GM13977 (cell line): Measurements from ENCODE around the gene IGSF21.

Source experiments
- DNase-seq: peaks from one replicate; pipeline ENCODE4 v3.0.0; 2012; ENCODE audit warnings: low spot score
- CTCF ChIP-seq: IDR thresholded peaks from 2 replicates; pipeline ENCODE4 v1.5.1; 2012; ENCODE audit warnings: mild to moderate bottlenecking, control low read depth; ENCODE audit not compliant: insufficient read depth; ENCODE audit errors: extremely low read depth, missing control alignments
- in situ Hi-C: fragments of 300-500 bp; cut with MboI; formaldehyde crosslinking; loops from one replicate; pipeline ENCODE4 v1.12.0; 2022; ENCODE audit warnings: low sequenced_read_pairs, low pct_unique_long_range_greater_than_20kb, mixed read lengths, inconsistent platforms; ENCODE audit not compliant: unreplicated experiment

Gene IGSF21

DNA sequence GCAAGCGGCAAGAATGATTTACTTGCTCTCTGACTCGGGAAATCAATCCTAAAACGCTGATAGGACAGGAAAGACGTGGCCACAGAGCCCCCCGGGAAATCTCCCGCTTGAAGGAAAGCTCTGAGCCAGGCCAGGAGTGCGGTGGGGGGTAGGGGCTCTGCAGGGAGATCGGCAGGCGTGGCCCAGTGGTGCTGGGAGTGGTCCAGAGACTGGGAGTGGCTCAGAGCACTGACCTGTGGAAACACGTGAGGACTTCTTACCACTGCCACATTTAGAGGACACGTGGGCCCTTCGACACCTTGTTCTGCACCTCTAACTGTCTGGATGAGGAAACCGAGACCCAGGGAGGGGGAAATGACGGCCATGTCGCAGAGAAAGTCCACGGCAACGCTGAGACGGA, 243.1 kb downstream of the IGSF21 start:
- in situ Hi-C loops = no loop called here
- DNase-seq = no peak
- TF ChIP-seq CTCF = no peak

GRCh38 chr1:18351735-18352134, 244.1 kb downstream of the IGSF21 start:
- DNase-seq = no peak
- TF ChIP-seq CTCF = no peak
- in situ Hi-C loops = no loop called here

DNA sequence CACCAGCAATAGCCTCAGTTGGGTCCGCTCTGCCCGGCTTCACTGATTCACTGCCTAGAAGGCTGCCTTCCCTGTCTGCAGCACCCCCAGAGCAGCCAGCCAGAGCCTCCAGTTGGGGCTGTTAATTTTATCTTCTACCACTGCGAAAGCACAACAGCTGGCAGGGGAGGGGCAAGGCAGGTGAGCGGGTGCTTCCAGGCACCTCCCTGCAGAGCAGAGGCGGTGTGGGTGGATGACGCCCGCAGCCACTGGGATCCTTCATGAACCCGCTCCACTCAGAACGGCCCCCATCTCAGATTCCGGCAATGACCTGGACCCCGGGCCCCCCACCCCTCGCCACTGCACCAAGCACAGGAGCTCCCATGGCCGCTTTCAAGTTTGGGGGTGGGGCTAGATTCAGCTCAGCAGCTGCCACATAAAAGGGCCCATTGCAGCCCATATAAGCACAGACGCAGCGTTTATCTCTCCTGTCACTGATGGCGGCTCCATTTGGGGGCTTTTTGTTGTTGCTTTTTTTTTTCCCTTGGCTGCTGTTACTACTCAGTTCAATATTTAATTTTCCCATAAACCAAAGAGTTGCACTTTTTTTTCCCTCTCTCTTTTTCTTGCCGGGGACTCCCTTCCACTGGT, 245.2 kb downstream of the IGSF21 start:
- no peak for TF ChIP-seq CTCF
- in situ Hi-C loops = no loop called here
- DNase-seq = no peak

DNA sequence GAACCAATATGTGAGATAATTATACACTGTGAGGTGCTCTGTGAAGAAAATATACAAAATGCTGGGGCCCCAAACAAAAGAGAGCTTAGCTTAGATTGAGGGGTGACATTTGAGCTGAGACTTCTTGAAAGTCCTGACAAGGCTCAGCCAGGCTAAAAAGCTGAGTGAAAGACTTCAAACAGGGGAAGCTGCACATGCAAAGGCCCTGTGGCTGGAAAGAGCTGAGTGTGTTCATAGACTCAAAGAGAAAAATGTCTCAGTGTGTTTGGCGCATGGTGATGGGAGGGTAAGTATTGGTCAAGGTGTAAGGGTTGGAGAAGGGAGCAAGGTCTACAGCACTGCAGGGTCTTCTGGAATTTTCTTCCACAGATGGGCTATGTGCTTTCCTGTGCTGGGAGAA, 245.9 kb downstream of the IGSF21 start:
- no peak for TF ChIP-seq CTCF
- in situ Hi-C loops = no loop called here
- no peak for DNase-seq

DNA sequence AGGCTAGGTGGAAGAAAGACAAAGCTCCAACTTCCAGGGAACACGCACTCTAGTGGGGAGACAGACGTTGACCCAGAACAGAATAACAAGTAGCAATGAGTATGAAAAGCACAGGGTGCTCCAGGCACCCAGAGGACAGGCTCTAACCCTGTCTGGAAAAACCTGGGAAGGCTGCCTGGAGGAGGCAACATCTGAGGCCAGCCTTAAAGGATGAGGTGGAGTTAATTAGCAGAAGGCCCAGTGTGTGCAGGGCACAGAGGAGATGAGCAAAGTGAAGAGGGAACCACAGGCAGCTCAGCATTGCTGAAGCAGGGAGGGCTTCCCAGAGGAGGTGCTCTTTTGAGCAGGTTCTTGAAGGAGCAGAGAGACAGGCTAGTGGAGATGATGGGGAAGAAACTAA, 246.4 kb downstream of the IGSF21 start:
- DNase-seq = no peak
- TF ChIP-seq CTCF = no peak
- in situ Hi-C loops = no loop called here

- no peak for TF ChIP-seq CTCF
- DNase-seq = no peak
- in situ Hi-C loops = no loop called here
Observed at GRCh38 chr1:18354612-18355011, 247.0 kb downstream of the IGSF21 start.
